ENCODE data around the gene CHRNA4.

GRCh38 chr20:63376283-63377250, 15.4 kb upstream of the CHRNA4 start:
- TF ChIP-seq CTCF (IDR thresholded peaks at IDR 0.05): no peak
- TF ChIP-seq POLR2AphosphoS5 (IDR thresholded peaks at IDR 0.05): no peak
- TF ChIP-seq POLR2A (IDR thresholded peaks at IDR 0.05): no peak
